Uterus (tissue), 2 donors: ENCODE results near the gene CIC.

ENCODE experiments used
- POLR2A ChIP-seq, 2 donors: fragments of 450-650 bp; IDR thresholded peaks; one replicate each; pipeline ENCODE4 v1.6.1; 2016; ENCODE audit warnings: antibody characterized with exemption in 2 of 2, mild to moderate bottlenecking in 1 of 2, moderate library complexity in 1 of 2
- TF ChIP-seq, protein P1 (sequence below), 4 experiments: fragments of 200-600 bp in 2 of 4; fragments of 450-650 bp in 2 of 4; sonication (generic) in 2 of 4; IDR thresholded peaks; one replicate each; pipeline ENCODE4 v1.5.1; 2016 to 2019; ENCODE audit warnings: antibody characterized with exemption in 4 of 4, mild to moderate bottlenecking in 2 of 4, moderate library complexity in 1 of 4

DNA sequence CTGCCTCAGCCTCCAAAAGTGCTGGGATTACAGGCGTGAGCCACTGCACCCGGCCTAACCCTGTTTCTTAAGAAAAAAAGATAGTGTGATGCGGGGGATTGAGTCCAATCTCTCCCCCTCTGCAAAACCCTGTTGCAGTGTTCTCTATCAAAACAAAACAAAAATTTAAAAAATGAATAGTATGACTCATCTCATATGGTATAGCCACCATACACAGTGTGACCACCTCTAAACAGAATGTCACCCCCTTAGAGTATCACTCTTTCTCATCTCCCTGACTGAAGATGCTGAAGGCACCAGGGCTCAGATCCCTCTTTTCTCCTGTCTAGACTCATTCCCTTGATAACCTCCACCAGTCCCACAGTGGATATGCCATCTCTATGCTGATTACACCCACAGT is 7.3 kb upstream of the CIC start:
- TF ChIP-seq, protein P1, sequence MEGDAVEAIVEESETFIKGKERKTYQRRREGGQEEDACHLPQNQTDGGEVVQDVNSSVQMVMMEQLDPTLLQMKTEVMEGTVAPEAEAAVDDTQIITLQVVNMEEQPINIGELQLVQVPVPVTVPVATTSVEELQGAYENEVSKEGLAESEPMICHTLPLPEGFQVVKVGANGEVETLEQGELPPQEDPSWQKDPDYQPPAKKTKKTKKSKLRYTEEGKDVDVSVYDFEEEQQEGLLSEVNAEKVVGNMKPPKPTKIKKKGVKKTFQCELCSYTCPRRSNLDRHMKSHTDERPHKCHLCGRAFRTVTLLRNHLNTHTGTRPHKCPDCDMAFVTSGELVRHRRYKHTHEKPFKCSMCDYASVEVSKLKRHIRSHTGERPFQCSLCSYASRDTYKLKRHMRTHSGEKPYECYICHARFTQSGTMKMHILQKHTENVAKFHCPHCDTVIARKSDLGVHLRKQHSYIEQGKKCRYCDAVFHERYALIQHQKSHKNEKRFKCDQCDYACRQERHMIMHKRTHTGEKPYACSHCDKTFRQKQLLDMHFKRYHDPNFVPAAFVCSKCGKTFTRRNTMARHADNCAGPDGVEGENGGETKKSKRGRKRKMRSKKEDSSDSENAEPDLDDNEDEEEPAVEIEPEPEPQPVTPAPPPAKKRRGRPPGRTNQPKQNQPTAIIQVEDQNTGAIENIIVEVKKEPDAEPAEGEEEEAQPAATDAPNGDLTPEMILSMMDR (IDR thresholded peaks at IDR 0.05) = no peak
- TF ChIP-seq POLR2A (IDR thresholded peaks at IDR 0.05) = no peak
